HG03457 (cell line): ENCODE results near the gene CREBL2.
"Not testable (repeated sequence)": the region's sequence is repeated elsewhere in the genome, so short reads cannot be mapped to it uniquely, and the experiment has no call there.

Source experiments
- ATAC-seq: cut with Tn5 transposase; IDR thresholded peaks from one replicate; pipeline ENCODE4 v1.9.1; 2021; ENCODE audit warnings: moderate number of reproducible peaks; ENCODE audit not compliant: unreplicated experiment

The CREBL2 gene

GRCh38 chr12:12630850-12631249 is 19.2 kb downstream of the CREBL2 start:
- no peak for ATAC-seq

- ATAC-seq: no peak
Measured at GRCh38 chr12:12635651-12636050, 24.0 kb downstream of the CREBL2 start.

DNA sequence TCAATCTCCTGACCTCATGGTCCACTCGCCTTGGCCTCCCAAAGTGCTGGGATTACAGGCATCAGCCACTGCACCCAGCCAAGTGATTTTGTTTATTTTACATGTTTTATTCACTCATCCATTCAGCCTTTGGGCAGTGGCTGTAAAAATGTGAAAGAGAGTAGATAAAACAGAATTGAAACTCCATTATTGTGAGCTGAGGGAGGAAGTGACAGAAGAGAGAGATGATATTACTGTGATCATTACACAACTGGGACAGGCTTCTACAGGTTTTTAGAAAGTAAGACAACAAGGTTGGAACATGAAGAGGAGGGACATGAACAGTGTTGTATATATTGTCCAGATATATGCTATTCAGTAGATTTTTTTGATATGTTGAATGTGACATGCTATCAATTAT is 25.0 kb downstream of the CREBL2 start:
- ATAC-seq: no peak

- not testable (repeated sequence) for ATAC-seq
Measured at GRCh38 chr12:12639995-12640394, 28.3 kb downstream of the CREBL2 start.

DNA sequence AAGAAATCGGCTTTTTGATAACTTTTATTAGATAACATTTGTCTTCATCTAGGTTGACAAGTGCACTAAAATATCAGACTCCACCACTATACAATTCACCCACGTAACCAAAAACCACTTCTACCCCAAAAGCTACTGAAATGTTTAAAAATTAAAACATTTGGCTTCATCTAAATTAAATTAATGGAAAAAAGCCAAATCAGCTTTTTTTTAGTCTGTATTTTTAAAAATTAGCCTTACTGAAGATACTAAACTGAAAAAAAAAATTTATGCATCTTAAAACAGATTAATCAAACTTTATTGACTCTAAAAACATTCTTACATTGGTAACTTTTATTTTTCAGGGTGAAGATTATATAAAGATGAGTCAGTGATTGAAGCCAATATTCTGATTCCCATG is 30.0 kb downstream of the CREBL2 start:
- no peak for ATAC-seq

DNA sequence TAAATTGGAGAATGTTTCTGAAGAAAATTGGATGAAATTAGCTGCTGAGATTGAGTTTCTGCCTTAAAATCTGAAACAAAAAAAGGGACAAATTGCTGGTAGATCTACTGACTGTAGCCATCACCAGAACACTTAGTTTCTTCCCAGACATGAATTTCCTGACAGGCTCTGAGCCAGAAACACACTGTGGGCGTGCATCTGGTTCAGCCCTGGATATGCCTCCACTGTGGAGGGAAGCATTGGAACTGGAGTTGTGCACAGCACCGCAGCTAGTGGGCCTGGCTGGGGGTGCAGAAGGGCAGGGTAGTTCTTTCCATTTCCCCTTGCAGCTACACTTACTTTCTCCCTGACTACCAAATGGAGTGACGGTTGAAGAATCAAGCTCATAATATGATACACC is 31.2 kb downstream of the CREBL2 start:
- ATAC-seq: no peak

DNA sequence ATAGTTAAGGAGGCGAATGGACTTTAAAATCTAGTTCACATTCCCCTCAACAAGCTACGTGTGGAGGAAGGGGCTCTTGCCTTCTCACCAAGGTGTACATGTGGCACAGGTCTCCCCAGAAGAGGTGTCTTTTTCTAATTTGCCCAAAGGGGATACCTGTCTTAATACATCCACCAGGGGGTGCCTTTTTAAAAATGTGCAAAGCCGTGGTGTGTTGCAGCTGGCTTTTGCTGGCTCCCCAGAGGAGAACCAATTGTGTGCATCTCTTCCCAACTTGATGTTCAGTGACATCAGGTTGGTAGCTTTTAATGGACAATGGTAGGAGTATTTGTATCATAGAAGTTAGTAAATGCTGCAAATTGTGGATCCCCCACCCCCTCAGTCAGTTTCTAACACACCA is 33.8 kb downstream of the CREBL2 start:
- no peak for ATAC-seq

DNA sequence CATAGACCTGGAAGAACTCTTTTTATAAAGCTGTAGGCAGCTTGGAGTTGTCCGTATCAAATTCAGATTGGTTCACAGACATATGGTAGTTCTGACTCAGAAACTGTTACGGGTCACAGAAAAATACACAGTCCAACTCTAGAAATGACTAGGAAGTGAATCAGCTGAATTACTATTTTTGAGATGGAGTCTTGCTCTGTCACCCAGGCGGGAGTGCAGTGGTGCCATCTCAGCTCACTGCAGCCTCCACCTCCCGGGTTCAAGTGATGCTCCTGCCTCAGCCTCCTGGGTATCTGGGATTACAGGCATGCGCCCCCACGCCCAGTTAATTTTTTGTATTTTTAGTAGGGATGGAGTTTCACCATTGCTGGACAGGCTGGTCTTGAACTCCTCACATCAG is 34.3 kb downstream of the CREBL2 start:
- ATAC-seq: not testable (repeated sequence)

GRCh38 chr12:12646483-12647072 is 34.9 kb downstream of the CREBL2 start:
- ATAC-seq: no peak

DNA sequence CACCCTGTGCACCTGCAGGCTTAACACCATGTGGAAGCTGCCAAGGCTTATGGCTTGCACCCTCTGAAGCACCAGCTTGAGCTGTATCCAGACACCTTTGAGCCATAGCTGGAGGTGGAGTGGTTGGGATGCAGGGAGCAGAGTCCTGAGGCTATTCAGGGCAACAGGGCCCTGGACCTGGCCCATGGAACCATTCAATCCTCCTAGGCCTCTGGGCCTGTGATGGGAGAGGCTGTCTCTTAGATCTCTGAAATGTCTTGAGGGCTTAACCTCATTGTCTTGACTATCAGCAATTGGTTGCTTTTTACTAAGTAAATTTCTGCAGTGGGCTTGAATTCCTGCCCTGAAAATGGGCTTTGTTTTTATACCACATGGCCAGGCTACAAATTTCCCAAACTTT is 36.6 kb downstream of the CREBL2 start:
- no peak for ATAC-seq

- ATAC-seq: no peak
Measured at GRCh38 chr12:12648951-12649650, 37.4 kb downstream of the CREBL2 start.

- ATAC-seq: no peak
Measured at GRCh38 chr12:12651752-12652151, 40.1 kb downstream of the CREBL2 start.

DNA sequence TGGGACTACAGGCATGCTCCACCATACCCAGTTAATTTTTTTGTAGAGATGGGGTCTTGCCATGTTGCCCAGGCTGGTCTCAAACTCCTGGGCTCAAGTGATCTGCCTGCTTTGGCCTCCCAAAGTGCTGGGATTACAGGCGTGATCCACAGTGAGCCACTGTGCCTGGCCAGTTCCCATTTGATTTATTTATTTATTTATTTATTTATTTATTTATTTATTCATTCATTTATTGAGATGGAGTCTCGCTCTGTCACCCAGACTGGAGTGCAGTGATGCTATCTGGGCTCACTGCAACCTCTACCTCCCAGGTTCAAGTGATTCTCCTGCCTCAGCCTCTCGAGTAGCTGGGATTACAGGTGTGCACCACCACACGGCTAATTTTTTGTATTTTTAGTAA is 41.0 kb downstream of the CREBL2 start:
- ATAC-seq: not testable (repeated sequence)

GRCh38 chr12:12653922-12654321 is 42.2 kb downstream of the CREBL2 start:
- ATAC-seq: no peak

DNA sequence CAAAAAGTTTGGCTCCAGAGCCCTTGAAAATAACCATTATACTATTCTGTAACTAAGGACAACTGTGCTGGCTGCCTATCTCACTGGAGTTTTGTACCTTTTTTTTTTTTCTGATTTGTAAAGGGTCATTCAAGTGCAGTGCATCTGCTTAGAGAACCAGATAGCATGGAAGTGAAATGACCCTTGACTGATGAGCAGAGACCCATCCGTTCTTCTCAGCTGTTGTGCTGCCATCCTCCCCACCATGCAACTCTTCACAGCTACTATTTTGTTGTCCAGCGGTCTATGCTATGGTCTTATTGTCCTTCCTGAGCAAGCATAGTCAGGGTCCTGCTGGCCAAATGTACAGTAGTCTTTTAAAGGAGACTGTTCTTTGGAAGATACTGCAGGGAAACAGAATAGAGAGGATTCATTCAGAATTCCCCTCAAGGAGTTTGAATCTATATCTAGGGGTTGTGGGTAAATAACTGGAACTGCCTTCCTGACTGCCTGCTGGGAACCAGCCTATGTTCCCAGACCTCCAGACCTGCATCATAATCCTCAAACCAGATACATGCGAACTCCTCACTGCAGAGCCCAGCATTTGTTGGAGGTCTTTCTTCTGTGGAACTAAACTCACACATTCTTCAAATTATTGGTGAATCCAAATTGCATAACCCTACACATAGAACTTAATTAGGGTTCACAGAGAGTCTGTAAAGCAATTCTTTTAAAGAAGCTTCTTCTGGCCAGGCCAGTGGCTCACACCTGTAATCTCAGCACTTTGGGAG is 43.2 kb downstream of the CREBL2 start:
- no peak for ATAC-seq

- no peak for ATAC-seq
Measured at GRCh38 chr12:12660201-12660600, 48.5 kb downstream of the CREBL2 start.

GRCh38 chr12:12661086-12661856 is 49.6 kb downstream of the CREBL2 start:
- no peak for ATAC-seq

DNA sequence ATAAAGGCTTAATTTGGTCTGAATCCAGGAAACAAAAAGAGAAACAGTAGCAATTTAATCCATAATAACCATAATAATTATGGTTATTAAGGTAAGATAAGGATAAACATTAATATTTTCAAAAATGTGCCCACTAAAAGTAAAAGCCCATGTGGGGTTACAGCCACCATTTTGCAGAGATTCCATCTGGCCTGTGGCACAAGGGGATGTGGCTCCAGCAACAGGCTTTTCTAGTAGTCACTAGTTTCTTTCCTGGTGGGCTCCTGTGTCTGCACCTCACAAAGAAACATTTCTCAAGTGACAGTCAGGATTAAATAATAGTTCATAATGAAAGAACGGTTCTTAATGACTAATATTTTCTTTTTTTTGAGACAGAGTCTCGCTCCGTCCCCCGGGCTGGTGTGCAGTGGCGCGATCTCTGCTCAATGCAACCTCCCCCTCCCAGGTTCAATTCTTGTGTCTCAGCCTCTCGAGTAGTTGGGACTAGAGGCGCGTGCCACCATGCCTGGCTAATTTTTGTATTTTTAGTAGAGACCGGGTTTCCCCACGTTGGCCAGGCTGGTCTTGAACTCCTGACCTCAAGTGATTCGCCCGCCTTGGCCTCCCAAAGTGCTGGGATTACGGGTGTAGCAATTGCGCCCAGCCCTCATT is 52.1 kb downstream of the CREBL2 start:
- ATAC-seq: no peak

- ATAC-seq: no peak
Measured at GRCh38 chr12:12665194-12665593, 53.5 kb downstream of the CREBL2 start.

DNA sequence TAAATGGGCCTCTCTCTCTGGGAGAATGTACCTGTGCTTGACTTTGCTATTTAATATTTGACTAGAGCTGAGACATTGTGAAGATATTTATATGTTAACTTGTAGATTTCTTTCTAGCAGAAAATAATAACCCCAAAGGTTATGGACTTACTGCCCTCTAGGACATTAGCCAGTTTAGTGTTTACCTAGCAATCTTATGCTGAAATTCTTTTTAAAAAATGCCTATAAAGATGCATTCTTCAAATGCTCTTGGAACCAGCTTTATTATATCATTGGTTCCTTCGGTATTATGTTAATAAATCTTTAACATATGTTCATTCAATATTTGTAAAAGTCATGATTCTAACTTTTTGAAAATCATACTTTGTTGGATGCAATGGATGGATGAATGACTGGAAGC is 56.3 kb downstream of the CREBL2 start:
- no peak for ATAC-seq

- ATAC-seq: no peak
Measured at GRCh38 chr12:12669020-12669419, 57.3 kb downstream of the CREBL2 start.
